Rectal smooth muscle tissue (tissue), 1 donor: ENCODE data around the gene ARAP1.

Experiments used
- H3K27ac ChIP-seq: one replicate; pipeline ENCODE4 v1.7.0; 2013; ENCODE audit warnings: low read depth, low read length, inconsistent platforms
- H3K27me3 ChIP-seq: one replicate; pipeline ENCODE4 v1.7.0; 2013; ENCODE audit warnings: low read length; ENCODE audit not compliant: control insufficient read depth, insufficient read depth
- H3K36me3 ChIP-seq: one replicate; pipeline ENCODE4 v1.7.0; 2013; ENCODE audit warnings: low read length; ENCODE audit not compliant: control insufficient read depth, insufficient read depth
- H3K4me1 ChIP-seq: one replicate; pipeline ENCODE4 v1.7.0; 2013; ENCODE audit warnings: low read length; ENCODE audit not compliant: control insufficient read depth, insufficient read depth
- H3K4me3 ChIP-seq: one replicate; pipeline ENCODE4 v1.7.0; 2013; ENCODE audit warnings: low read length
- H3K9ac ChIP-seq: one replicate; pipeline ENCODE4 v1.7.0; 2013; ENCODE audit warnings: low read length

ARAP1 gene

GRCh38 chr11:72767203-72768062 lies 15.2 kb upstream of the ARAP1 start:
- no peaks in the 10 kb centered on the region for H3K27me3 ChIP-seq
- H3K9ac ChIP-seq, result no peak overlapping the region
- H3K27ac ChIP-seq, result no peak overlapping the region
- H3K36me3 ChIP-seq, result peaks cover 3% of the 10 kb centered on the region
- no peak overlapping the region for H3K4me3 ChIP-seq
- H3K4me1 ChIP-seq, result peaks cover 5% of the 10 kb centered on the region

GRCh38 chr11:72766152-72766902 lies 14.1 kb upstream of the ARAP1 start:
- Histone ChIP-seq H3K4me3 (no peak overlapping the region), H3K4me1 (no peaks in the 10 kb centered on the region), H3K9ac (no peak overlapping the region), H3K36me3 (peaks cover 3% of the 10 kb centered on the region), H3K27ac (no peak overlapping the region), H3K27me3 (no peaks in the 10 kb centered on the region)

- Histone ChIP-seq H3K36me3 (peaks cover 3% of the 10 kb centered on the region), H3K4me3 (no peak overlapping the region), H3K4me1 (no peaks in the 10 kb centered on the region), H3K9ac (no peak overlapping the region), H3K27ac (no peak overlapping the region), H3K27me3 (no peaks in the 10 kb centered on the region)
Measured at GRCh38 chr11:72764503-72764902, 12.3 kb upstream of the ARAP1 start.

DNA sequence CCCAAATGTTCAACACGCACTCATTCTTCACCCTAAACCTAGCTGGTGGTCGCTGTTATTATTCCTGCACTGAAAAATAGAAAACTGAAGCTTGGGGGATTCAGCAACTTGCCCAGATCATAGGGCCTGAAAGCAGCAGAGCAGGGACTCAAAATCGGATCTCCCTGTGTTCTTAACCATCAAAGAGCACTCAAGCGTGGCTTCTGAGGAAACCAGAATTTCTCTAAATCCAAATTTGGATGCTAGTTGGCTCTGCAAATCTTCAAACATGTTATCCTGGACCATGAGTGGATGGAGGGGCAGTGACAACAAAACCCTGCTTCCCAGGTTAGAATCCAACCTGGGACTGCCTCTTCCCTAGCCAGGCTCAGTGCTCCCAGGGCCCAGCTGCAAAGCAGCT lies 11.6 kb upstream of the ARAP1 start:
- no peaks in the 10 kb centered on the region for H3K4me1 ChIP-seq
- no peaks in the 10 kb centered on the region for H3K27me3 ChIP-seq
- no peak overlapping the region for H3K4me3 ChIP-seq
- no peak overlapping the region for H3K9ac ChIP-seq
- peaks cover 5% of the 10 kb centered on the region for H3K36me3 ChIP-seq
- no peak overlapping the region for H3K27ac ChIP-seq

DNA sequence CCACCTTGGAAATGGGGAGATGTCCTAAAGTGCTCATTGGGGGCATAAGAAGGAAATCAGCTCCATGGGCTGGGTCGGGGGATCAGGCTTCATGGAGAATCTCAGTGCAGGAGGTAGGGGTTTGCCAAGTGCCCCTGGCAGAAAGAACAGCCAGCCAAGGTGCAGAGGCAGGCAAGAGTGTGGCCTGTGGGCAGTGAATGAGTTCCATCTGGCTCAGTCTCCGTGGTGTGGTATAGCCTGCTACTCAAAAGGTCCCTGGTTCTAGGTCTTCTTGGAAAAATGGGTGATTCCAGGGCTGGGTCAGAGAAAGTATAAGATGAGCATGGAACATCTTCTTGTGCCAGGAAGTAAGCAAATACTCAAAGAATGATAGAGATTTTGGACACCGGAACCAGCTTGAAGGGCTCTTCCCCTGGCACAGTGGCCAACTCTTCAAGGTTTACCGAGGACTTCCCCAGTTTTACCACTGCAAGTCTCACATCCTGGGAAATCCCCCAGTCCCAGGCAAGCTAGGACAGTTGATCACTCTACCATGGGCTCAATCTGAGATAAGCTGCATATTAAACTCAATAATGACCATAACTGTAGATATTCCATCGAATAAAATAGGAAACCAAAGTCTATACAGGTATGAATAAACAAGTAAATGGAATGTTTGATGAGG lies 10.6 kb upstream of the ARAP1 start:
- Histone ChIP-seq H3K27ac (no peak overlapping the region), H3K9ac (no peak overlapping the region), H3K4me1 (no peaks in the 10 kb centered on the region), H3K36me3 (peaks cover 14% of the 10 kb centered on the region), H3K4me3 (no peak overlapping the region), H3K27me3 (no peaks in the 10 kb centered on the region)

DNA sequence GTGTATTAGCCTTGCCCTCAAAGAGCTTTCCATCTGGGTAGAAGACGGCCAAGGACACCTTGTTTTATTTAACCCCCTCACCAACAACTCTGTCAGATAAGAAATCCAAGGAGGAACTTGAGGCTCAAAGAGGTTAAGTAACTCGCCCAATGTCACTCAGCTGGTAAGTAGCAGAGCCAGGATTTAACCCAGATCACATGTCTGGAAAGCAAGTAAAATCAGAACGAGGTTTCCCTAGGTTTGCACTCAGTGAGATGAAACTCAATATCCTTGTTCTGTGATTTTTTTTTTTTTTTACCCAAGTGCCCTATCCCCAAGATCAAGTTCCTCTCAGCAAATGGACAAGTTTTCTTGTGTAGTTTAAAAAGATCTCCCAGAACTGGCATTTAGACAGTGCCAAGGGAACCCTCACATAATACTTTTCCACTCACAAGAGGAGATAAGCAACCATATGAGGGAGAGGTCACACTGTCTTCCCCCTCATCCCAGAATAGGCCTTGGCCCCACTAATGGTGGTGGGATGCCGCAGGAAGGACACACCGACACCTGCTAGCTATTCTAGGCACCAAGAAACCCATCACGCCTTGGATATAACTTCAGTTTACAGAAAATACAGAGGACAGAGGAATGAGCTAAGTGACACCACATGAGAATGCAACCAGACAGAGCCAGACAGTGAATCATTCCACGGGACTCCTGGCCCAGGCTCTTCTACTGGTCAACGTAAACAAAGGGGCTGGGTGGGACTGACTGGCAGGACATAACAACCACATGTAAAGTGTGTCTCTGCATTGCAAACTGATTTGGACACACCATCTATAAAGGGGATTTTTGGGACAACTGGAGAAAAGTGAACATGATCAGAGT lies 8.6 kb upstream of the ARAP1 start:
- Histone ChIP-seq H3K27me3 (no peaks in the 10 kb centered on the region), H3K36me3 (peaks cover 21% of the 10 kb centered on the region), H3K27ac (no peak overlapping the region), H3K4me3 (no peak overlapping the region), H3K4me1 (no peaks in the 10 kb centered on the region), H3K9ac (no peak overlapping the region)

- H3K4me3 ChIP-seq, result no peak overlapping the region
- peaks cover 21% of the 10 kb centered on the region for H3K36me3 ChIP-seq
- H3K27ac ChIP-seq, result no peak overlapping the region
- no peaks in the 10 kb centered on the region for H3K27me3 ChIP-seq
- no peak overlapping the region for H3K9ac ChIP-seq
- H3K4me1 ChIP-seq, result no peaks in the 10 kb centered on the region
Measured at GRCh38 chr11:72759468-72759985, 7.3 kb upstream of the ARAP1 start.

DNA sequence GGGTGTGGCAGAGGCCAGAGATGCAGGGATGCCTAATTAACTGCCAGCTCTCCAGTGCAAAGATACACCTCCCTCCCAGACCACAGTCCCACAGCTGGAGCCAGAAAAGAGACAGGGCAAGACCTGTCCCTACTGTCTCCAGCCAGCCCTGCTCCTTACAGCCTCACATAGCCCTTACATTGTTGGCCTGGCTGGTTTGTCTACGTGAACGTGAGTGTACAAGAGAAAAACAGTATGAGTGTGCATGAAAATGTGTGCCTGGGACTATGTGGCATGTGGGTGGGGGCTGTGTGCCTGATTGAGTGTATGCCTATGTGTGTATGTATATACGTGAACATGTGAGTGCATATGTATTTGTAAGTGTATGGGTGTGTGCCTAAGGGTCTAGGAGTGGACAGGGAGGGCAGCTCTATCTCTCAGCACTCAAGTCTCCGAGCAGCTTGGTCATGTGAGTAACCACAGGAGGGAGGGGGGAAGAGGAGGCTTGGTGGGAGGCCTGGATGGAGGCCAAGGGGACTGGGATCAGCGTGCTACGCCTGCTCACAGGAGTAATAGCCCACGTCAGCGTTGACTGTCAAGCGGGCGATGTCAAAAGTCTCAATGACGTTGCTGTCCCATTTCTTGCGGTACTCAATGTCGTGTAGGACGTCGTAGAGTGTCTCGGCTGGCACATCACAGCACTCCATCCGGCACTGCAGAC lies 6.6 kb upstream of the ARAP1 start:
- H3K36me3 ChIP-seq, result peaks cover 23% of the 10 kb centered on the region
- H3K27ac ChIP-seq, result no peak overlapping the region
- no peak overlapping the region for H3K4me3 ChIP-seq
- H3K4me1 ChIP-seq, result no peaks in the 10 kb centered on the region
- no peaks in the 10 kb centered on the region for H3K27me3 ChIP-seq
- H3K9ac ChIP-seq, result no peak overlapping the region

DNA sequence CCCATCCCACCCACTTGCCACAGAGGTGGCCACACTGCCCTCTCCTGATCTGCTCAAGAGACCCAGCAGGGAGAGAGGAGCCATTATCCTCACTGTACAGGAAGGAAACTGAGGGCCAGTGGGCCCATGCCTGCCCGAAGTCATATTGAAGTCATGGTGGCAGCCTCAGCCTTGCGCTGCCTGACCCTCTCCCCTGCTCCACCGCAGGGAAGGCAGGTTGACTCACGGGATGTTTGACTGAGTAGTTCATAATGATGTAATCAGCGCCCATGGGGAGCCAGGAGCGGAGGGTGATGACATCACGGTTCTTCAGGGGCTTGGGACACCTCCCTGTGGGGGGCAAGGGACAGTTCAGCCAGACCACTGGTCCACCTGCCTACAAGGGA lies 6.1 kb upstream of the ARAP1 start:
- peaks cover 23% of the 10 kb centered on the region for H3K36me3 ChIP-seq
- no peak overlapping the region for H3K27ac ChIP-seq
- no peak overlapping the region for H3K9ac ChIP-seq

DNA sequence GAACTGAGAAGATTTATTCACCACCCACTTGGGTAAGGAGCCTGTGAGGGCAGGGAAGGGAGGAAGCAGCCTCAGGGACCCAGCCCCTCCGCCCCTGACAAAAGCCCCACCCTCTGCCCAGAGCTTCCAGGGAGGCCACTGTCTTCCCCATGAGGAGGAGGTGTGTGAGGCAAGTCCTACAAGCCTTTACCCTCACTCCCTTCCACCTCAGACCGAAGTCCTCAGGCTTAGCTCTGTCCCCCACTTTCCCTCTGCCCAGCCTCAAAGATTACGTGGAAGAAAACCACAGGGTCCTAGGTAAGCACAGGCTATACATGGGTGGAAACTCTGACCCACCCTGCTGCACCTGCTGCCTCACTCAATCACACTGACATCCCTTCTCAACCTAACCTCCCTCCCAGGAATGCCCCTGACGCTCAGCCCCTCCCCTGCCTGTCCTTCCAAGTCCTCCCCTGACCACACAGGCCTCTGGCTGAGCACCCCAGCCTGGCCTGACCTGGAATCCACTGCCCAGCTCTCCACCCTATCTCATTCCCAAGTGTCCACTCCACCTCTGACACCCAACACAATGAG lies 3.6 kb upstream of the ARAP1 start:
- H3K27me3 ChIP-seq, result no peaks in the 10 kb centered on the region
- peaks cover 20% of the 10 kb centered on the region for H3K36me3 ChIP-seq
- no peak overlapping the region for H3K27ac ChIP-seq
- H3K4me3 ChIP-seq, result no peak overlapping the region
- peaks cover 6% of the 10 kb centered on the region for H3K4me1 ChIP-seq
- no peak overlapping the region for H3K9ac ChIP-seq

More for the DNA sequence above, 6.1 kb upstream of the ARAP1 start:
- Histone ChIP-seq H3K4me1 (no peaks in the 10 kb centered on the region), H3K4me3 (no peak overlapping the region), H3K27me3 (no peaks in the 10 kb centered on the region)

- no peak overlapping the region for H3K4me3 ChIP-seq
- H3K36me3 ChIP-seq, result peaks cover 20% of the 10 kb centered on the region
- H3K9ac ChIP-seq, result no peak overlapping the region
- H3K4me1 ChIP-seq, result peaks cover 6% of the 10 kb centered on the region
- no peak overlapping the region for H3K27ac ChIP-seq
- H3K27me3 ChIP-seq, result no peaks in the 10 kb centered on the region
Measured at GRCh38 chr11:72754544-72755155, 2.4 kb upstream of the ARAP1 start.
